ENCODE results near the gene FGF14.
"Not testable (repeated sequence)": the region's sequence is repeated elsewhere in the genome, so short reads cannot be mapped to it uniquely, and the experiment has no call there.

Gene FGF14

DNA sequence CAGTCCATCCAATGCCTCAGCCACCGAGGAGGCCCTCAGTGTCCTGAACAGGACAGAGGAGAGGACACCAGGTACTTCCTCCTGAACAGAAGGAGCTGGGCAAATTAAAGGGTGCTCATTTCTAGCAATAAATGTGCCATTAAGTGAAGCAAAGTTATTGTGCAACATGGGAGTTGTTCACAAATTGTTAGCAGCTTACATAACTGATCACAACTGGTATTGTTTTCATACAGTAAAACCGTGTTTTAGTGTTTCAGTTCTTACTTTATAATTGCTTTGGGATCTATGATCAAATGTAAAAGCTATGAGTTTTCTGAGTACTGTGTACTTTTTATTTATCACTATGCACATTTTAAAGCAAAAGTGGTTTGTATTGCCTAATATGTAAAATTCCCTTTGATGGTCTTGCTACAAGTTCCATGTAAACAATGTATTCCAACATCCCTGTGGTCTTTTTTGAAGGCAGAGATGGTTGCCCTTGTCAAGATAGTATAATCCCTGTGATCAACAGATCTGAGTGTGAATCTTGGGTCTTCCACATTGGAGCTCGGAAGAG is 263.1 kb downstream of the FGF14 start:
- H3K4me3 ChIP-seq (ENCODE audit: extremely low read depth, insufficient read depth, low read length, poor library complexity, severe bottlenecking): no peak overlapping the region
- H3K4me1 ChIP-seq (ENCODE audit: control insufficient read depth, insufficient read depth, low read length, poor library complexity, severe bottlenecking): no peaks in the 10 kb centered on the region
- no peaks in the 10 kb centered on the region for H3K36me3 ChIP-seq (ENCODE audit: control insufficient read depth, insufficient read depth, low read length)
- H3K27ac ChIP-seq (ENCODE audit: low read depth, low read length, severe bottlenecking): no peak overlapping the region
- WGBS, 2 experiments (ENCODE audit: insufficient coverage in 2 of 2): 80 to 100% methylated on average over 1 to 2 of the region's 3 CpGs
- H3K9me3 ChIP-seq (ENCODE audit: control insufficient read depth, low read length): no peaks in the 10 kb centered on the region

- WGBS, 2 experiments (ENCODE audit: insufficient coverage in 2 of 2): 88 to 90% methylated on average over 2 of the region's 4 CpGs
Observed at GRCh38 chr13:102137904-102138303, 263.9 kb downstream of the FGF14 start.

DNA sequence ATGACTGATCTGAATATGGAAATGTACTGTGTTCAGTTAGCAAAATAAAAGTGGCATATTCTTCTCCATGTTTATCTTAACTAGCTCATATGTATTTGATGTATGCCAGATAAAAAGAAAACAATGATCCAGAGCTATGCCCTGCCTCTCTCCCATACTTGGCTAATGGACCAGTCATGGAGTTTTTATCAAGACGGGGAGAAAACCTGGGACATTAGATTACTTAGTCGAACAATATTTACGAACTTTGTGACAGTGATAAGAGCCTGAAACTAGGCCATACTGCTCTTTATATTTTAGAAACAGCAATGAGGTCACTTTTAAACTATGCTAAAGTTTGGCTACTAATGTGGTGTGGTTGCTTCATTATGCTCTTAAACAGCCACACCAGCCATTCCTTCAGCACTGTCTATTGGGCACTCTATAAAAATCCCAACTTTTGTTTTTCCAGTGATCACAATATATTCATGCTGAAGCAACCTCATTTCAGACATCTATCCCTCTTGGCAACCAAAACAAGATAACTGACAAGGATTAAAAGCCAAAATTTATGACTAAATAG is 265.0 kb downstream of the FGF14 start:
- WGBS, 2 experiments (ENCODE audit: insufficient coverage in 2 of 2): 95% methylated on average over 3 of the region's 3 CpGs; no CpG with 5 or more reads in 1 of the 2 experiments
- Histone ChIP-seq H3K9me3 (ENCODE audit: control insufficient read depth, low read length) (no peaks in the 10 kb centered on the region), H3K4me1 (ENCODE audit: control insufficient read depth, insufficient read depth, low read length, poor library complexity, severe bottlenecking) (no peaks in the 10 kb centered on the region), H3K4me3 (ENCODE audit: extremely low read depth, insufficient read depth, low read length, poor library complexity, severe bottlenecking) (no peak overlapping the region), H3K27ac (ENCODE audit: low read depth, low read length, severe bottlenecking) (no peak overlapping the region), H3K36me3 (ENCODE audit: control insufficient read depth, insufficient read depth, low read length) (no peaks in the 10 kb centered on the region)

More at GRCh38 chr13:102137904-102138303, 263.9 kb downstream of the FGF14 start:
- not testable (repeated sequence) for H3K36me3 ChIP-seq (ENCODE audit: control insufficient read depth, insufficient read depth, low read length); H3K4me3 ChIP-seq (ENCODE audit: extremely low read depth, insufficient read depth, low read length, poor library complexity, severe bottlenecking); H3K9me3 ChIP-seq (ENCODE audit: control insufficient read depth, low read length); H3K27ac ChIP-seq (ENCODE audit: low read depth, low read length, severe bottlenecking); H3K4me1 ChIP-seq (ENCODE audit: control insufficient read depth, insufficient read depth, low read length, poor library complexity, severe bottlenecking)

GRCh38 chr13:102132777-102133295 is 269.0 kb downstream of the FGF14 start:
- H3K9me3 ChIP-seq (ENCODE audit: control insufficient read depth, low read length): no peaks in the 10 kb centered on the region
- no peak overlapping the region for H3K27ac ChIP-seq (ENCODE audit: low read depth, low read length, severe bottlenecking)
- WGBS, 2 experiments (ENCODE audit: insufficient coverage in 2 of 2): 100% methylated on average over 1 of the region's 3 CpGs; no CpG with 5 or more reads in 1 of the 2 experiments
- no peaks in the 10 kb centered on the region for H3K4me1 ChIP-seq (ENCODE audit: control insufficient read depth, insufficient read depth, low read length, poor library complexity, severe bottlenecking)
- no peak overlapping the region for H3K4me3 ChIP-seq (ENCODE audit: extremely low read depth, insufficient read depth, low read length, poor library complexity, severe bottlenecking)
- H3K36me3 ChIP-seq (ENCODE audit: control insufficient read depth, insufficient read depth, low read length): no peaks in the 10 kb centered on the region

DNA sequence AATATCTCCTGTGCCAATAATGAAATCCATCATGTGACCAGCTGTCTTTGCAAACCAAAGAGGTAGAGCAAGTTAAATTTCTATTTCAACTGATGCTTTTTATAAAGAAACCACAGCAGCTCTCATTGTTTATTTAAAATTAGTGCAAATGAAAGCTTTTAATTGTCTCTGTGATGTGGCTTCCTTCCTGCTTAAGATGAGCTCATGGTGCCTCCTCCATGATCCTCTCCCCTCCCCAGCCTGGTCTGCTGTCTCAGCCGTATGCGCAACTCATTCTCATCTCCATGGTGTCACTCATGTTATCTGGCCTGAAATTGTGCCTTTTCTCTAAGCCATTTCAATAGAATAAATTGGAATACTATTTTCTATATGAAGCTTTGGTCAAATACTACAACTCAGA is 270.6 kb downstream of the FGF14 start:
- Histone ChIP-seq H3K4me3 (ENCODE audit: extremely low read depth, insufficient read depth, low read length, poor library complexity, severe bottlenecking) (no peak overlapping the region), H3K36me3 (ENCODE audit: control insufficient read depth, insufficient read depth, low read length) (no peaks in the 10 kb centered on the region), H3K4me1 (ENCODE audit: control insufficient read depth, insufficient read depth, low read length, poor library complexity, severe bottlenecking) (no peaks in the 10 kb centered on the region), H3K9me3 (ENCODE audit: control insufficient read depth, low read length) (no peaks in the 10 kb centered on the region), H3K27ac (ENCODE audit: low read depth, low read length, severe bottlenecking) (no peak overlapping the region)
- 100% methylated on average over 2 of the region's 2 CpGs; no CpG with 5 or more reads in 1 of the 2 experiments for WGBS, 2 experiments (ENCODE audit: insufficient coverage in 2 of 2)

DNA sequence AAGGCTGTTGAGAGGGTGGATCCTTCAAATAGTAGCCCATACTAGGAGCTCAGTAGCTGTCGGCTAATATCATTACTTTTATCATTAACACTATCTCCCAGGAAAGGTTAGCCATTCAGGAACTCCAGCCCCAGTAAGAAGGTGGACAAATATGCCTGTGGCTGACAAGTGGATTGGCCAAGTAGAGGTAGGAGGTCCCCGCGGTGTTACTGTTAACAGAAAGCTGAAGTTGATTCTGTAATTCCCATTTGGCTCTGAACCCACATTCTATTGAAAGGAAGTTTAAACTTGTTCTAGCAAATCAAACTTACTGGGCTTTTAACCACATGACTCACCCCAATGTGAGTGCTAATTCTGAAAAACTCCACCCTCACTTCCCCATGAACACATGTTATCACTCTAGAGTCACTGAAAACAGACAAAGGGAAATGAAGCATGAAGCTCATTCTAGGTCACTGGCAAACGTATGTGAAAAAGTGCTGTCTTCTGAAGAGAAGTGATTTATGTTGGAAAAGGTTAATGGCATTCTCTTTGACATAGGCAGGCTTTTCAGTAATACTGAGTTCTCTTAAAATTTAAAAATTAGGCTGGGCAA is 273.5 kb downstream of the FGF14 start:
- 82 to 86% methylated on average over 1 of the region's 4 CpGs for WGBS, 2 experiments (ENCODE audit: insufficient coverage in 2 of 2)
- H3K4me3 ChIP-seq (ENCODE audit: extremely low read depth, insufficient read depth, low read length, poor library complexity, severe bottlenecking): no peak overlapping the region
- H3K4me1 ChIP-seq (ENCODE audit: control insufficient read depth, insufficient read depth, low read length, poor library complexity, severe bottlenecking): no peaks in the 10 kb centered on the region
- H3K36me3 ChIP-seq (ENCODE audit: control insufficient read depth, insufficient read depth, low read length): no peaks in the 10 kb centered on the region
- H3K9me3 ChIP-seq (ENCODE audit: control insufficient read depth, low read length): no peaks in the 10 kb centered on the region
- no peak overlapping the region for H3K27ac ChIP-seq (ENCODE audit: low read depth, low read length, severe bottlenecking)

DNA sequence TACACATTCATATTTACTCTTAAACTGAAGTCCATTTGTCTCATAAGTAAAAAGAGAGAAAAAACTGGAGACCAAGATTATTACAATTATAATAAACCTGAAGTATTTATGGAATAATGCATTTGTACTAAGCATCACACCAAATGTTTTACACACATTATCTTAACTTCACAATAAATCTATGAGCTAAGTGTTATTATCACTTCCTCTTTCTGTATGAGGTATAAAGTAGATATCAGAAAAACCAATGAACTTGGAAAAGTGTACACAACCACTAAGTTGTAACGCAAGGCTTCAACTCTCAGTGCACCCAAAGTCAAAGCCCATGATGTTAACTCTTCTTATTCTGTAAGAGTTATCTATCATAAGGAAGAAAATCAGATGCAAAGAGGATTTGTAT is 274.7 kb downstream of the FGF14 start:
- no peak overlapping the region for H3K27ac ChIP-seq (ENCODE audit: low read depth, low read length, severe bottlenecking)
- no peaks in the 10 kb centered on the region for H3K36me3 ChIP-seq (ENCODE audit: control insufficient read depth, insufficient read depth, low read length)
- H3K9me3 ChIP-seq (ENCODE audit: control insufficient read depth, low read length): no peaks in the 10 kb centered on the region
- H3K4me3 ChIP-seq (ENCODE audit: extremely low read depth, insufficient read depth, low read length, poor library complexity, severe bottlenecking): no peak overlapping the region
- no peaks in the 10 kb centered on the region for H3K4me1 ChIP-seq (ENCODE audit: control insufficient read depth, insufficient read depth, low read length, poor library complexity, severe bottlenecking)
- no CpG with 5 or more reads among the region's 1 CpG for WGBS, 2 experiments (ENCODE audit: insufficient coverage in 2 of 2)

GRCh38 chr13:102122147-102122546 is 279.7 kb downstream of the FGF14 start:
- Histone ChIP-seq H3K9me3 (ENCODE audit: control insufficient read depth, low read length) (no peaks in the 10 kb centered on the region), H3K4me1 (ENCODE audit: control insufficient read depth, insufficient read depth, low read length, poor library complexity, severe bottlenecking) (no peaks in the 10 kb centered on the region), H3K4me3 (ENCODE audit: extremely low read depth, insufficient read depth, low read length, poor library complexity, severe bottlenecking) (no peak overlapping the region), H3K36me3 (ENCODE audit: control insufficient read depth, insufficient read depth, low read length) (no peaks in the 10 kb centered on the region), H3K27ac (ENCODE audit: low read depth, low read length, severe bottlenecking) (no peak overlapping the region)
- 81 to 97% methylated on average over 2 to 4 of the region's 4 CpGs for WGBS, 2 experiments (ENCODE audit: insufficient coverage in 2 of 2)

DNA sequence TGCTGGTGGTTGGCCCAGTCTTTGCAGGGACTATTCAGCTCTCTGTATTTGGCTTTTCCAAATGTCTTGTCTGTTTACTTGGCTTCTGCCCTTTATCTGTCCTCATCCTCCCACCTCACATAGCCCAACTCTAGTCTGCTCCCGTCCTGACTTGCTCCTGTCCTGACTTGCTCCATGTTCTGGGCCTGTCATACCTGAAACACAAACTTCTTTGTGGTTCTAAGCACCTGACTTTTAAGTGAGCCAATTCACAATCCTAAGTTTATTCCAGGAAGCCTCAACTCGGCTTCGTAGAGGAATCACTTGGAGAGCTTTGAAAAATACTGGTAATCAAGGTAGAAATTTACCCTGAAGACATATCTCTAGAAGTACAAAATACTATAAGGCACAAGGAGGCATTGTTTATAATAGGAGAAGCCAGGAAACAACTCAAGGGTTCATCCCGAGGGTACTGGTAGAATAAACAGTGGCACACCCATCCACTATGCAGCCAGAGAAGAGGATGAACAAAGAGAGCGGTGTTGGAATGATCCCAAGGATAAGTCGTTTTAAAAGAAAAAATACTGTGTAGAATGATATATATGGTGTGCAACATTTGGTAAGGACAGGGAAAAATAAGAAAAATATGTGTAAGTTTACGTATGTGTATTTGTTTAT is 284.5 kb downstream of the FGF14 start:
- Histone ChIP-seq H3K36me3 (ENCODE audit: control insufficient read depth, insufficient read depth, low read length) (no peaks in the 10 kb centered on the region), H3K4me1 (ENCODE audit: control insufficient read depth, insufficient read depth, low read length, poor library complexity, severe bottlenecking) (no peaks in the 10 kb centered on the region), H3K9me3 (ENCODE audit: control insufficient read depth, low read length) (no peaks in the 10 kb centered on the region), H3K4me3 (ENCODE audit: extremely low read depth, insufficient read depth, low read length, poor library complexity, severe bottlenecking) (no peak overlapping the region), H3K27ac (ENCODE audit: low read depth, low read length, severe bottlenecking) (no peak overlapping the region)
- WGBS, 2 experiments (ENCODE audit: insufficient coverage in 2 of 2): 80 to 82% methylated on average over 4 of the region's 7 CpGs

DNA sequence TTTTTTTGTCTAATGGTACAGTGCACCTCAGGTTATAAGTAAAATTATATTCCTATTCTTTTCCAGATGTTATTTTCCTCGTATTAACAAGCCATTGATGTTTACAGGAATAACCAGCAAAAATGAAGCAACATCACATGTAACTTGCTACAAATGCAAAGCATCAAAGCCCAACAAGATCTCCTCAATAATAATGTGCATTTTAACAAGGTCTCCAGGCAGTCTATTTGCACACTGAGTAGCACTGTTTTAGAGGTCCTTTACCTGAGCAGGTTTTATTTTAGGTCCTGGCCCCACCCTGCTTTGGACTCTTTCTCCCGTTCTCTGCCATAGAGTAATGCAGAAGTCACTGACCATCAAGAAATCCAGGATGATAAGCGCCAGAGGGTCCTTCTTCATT is 298.4 kb downstream of the FGF14 start:
- 64 to 93% methylated on average over 3 of the region's 3 CpGs for WGBS, 2 experiments (ENCODE audit: insufficient coverage in 2 of 2)
- no peaks in the 10 kb centered on the region for H3K36me3 ChIP-seq (ENCODE audit: control insufficient read depth, insufficient read depth, low read length)
- H3K4me3 ChIP-seq (ENCODE audit: extremely low read depth, insufficient read depth, low read length, poor library complexity, severe bottlenecking): no peak overlapping the region
- no peak overlapping the region for H3K27ac ChIP-seq (ENCODE audit: low read depth, low read length, severe bottlenecking)
- no peaks in the 10 kb centered on the region for H3K9me3 ChIP-seq (ENCODE audit: control insufficient read depth, low read length)
- H3K4me1 ChIP-seq (ENCODE audit: control insufficient read depth, insufficient read depth, low read length, poor library complexity, severe bottlenecking): no peaks in the 10 kb centered on the region
